ELR (cell line): ENCODE measurements around the gene CPHXL2.

Experiments
- DNase-seq: peaks from one replicate; pipeline ENCODE4 v3.0.0-alpha.2; 2015; ENCODE audit warnings: low read depth

Gene CPHXL2

GRCh38 chr16:75676909-75677308 is at the start of gene CPHXL2:
CPHXL2 (minus strand) TSS chr16:75677009; CDS start chr16:75676999, 10 bp downstream.
- no peak for DNase-seq

- DNase-seq, result no peak
Observed at GRCh38 chr16:75726390-75726789, 49.6 kb upstream of the CPHXL2 start, which contains the start of gene CPHXL. CPHXL (minus strand) TSS chr16:75726490; CDS start chr16:75726442, 48 bp downstream.

DNA sequence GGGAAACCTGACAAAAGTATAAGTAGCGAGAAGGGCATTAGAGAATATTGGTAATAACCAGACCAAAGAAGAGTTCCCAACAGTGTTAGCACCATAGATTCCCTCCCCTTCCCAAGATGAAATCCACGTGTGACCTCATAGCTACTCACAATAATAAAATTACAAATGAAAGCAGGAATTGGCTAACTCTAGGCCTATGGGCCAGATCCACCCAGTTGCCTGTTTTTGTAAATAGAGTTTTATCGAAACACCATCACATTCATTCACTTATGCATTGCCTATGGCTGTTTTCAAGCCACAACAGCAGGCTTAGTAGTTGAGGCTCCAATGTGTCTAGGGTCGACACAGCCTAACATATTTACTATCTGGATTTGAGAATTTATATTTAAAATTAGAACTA is 41.6 kb upstream of the CPHXL2 start:
- DNase-seq, result no peak

DNA sequence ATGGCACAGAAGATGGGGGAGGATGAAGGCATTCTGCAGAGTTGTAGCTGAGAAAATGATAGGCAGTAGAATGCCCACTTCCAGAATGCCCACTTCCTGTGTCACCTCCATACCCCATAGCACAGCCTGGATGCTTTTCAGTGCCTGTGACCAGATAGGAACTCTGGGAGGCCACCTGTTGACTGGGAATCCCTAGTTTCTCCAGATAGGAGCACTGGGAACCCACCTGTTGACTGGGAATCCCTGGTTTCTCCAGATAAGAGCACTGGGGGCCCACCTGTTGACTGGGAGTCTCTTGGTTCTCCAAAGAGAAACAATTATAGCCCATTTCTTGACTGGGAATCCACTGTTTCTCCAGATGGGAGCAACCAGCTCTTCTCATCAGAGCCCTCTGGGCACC is 37.9 kb upstream of the CPHXL2 start:
- DNase-seq, result no peak

DNA sequence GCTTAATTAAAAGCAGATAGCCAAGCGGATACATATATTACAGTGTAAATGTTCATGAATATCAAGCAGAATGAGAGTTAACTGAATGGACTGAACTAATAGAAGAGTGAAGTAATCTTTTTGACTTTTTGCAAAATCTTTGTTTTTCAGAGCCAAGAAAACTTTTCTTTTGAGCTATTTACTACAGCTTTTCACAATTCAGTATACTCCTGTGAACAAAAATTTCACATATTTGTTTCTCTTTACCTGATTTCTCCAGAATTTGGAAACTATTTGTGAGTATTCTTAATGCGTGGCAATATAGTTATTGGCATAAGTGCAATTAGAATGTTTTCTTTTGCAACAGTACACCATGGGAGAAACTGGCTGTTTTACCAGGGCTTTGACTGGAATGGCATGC is 33.5 kb upstream of the CPHXL2 start:
- no peak for DNase-seq

DNA sequence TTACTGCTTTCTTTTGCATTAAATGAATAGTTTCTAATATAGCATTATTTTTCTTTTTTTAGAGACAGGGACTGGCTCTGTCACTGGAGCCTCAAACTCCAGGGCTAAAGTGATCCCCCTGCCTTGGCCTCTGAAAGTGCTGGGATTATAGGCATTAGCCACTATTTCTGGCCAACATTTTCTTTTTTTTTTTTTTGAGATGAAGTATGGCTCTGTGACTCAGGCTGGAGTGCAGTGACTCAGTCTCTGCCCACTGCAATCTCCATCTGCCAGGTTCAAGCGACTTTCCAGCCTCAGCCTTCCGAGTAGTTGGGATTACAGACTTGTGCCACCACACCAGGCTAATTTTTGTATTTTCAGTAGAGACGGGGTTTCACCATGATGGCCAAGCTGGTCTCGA is 26.5 kb upstream of the CPHXL2 start:
- peak; percentile 48 for DNase-seq

DNA sequence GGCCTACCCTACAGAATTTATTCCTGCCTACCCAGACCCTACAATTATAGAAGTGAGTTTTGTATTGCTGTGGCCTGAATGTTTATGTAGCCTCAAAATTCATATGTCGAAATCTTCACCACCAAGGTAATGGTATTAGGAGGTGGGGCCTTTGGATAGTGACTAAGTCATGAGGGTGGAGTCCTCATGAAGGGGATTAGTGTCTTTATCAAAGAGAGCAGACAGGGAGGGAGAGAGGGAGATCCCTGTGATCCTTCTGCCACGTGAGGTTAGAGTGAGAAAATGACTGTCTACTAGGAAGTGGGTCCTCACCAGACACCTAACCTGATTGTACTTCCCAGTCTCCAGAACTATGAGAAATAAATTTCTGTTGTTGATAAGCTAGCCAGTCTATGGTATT is 25.4 kb upstream of the CPHXL2 start:
- DNase-seq, result peak; percentile 16

GRCh38 chr16:75701361-75701760 is 24.6 kb upstream of the CPHXL2 start, which contains the start of gene DUXB:
DUXB (minus strand) TSS chr16:75701461; CDS start chr16:75701418, 43 bp downstream.
- DNase-seq, result no peak

GRCh38 chr16:75697571-75697970 is 20.8 kb upstream of the CPHXL2 start:
- no peak for DNase-seq

GRCh38 chr16:75695708-75696107 is 18.9 kb upstream of the CPHXL2 start:
- DNase-seq, result no peak

DNA sequence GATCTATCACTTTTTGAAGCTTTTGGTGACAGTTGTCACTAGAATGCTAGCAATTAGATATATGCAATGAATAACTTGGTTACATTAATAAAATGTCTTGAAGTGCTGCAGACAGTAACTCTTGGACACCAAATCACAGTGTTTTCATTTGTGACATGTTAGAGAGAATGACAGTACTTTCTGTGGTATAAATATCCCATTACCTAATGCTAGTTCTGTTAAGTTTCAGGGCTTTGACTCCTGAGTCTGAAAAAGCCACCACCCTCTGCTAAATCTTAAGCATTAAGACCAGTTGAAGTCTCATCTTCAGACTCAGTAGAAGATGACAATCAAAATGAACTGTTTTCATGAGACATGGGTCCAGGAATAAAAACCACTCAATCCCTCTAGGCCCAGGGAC is 10.6 kb upstream of the CPHXL2 start:
- DNase-seq, result no peak

- no peak for DNase-seq
Observed at GRCh38 chr16:75682308-75682707, 5.5 kb upstream of the CPHXL2 start.

GRCh38 chr16:75679366-75679765 is 2.6 kb upstream of the CPHXL2 start:
- no peak for DNase-seq

- no peak for DNase-seq
Observed at GRCh38 chr16:75667503-75667902, 9.3 kb downstream of the CPHXL2 start.

DNA sequence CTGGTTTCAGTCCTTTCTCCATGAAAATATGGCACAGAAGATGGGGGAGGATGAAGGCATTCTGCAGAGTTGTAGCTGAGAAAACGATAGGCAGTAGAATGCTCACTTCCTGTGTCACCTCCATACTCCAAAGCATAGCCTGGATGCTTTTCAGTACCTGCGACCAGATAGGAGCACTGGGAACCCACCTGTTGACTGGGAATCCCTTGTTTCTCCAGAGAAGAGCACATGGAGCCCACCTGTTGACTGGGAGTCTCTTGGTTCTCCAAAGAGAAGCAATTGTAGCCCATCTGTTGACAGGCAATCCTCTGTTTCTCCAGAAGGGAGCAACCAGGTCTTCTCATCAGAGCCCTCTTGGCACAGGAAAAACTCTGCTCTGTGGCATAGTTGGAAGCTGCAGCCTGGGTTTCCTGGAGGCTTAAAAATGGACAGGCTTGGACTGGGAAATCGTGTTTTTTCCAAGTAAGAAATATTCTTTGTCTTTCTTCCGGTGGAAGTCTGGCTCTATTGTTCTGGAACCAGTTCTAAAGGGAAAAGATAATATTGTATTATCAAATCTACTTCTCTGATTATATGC is 16.0 kb downstream of the CPHXL2 start:
- no peak for DNase-seq

DNA sequence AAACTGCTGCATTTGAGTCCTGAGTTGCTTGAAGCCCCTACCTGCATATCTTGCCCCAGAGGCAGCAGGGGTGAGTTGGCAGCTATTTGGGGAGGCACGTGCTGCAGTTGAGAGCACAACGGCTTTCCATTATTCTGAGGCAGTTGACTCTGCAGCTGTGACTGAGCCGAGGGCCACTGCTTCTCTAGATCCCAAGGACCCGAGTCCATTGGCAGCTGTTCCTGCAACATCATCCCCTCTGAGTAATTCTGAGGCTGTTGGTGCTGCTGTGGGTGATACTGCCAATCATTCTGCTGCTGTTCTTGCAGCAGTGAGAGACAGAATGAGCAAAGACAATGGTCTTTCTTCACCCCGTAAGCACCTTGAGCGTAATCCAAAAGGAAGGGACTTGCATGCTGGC is 16.5 kb downstream of the CPHXL2 start:
- no peak for DNase-seq

- DNase-seq, result no peak
Observed at GRCh38 chr16:75658175-75658574, 18.6 kb downstream of the CPHXL2 start.

DNA sequence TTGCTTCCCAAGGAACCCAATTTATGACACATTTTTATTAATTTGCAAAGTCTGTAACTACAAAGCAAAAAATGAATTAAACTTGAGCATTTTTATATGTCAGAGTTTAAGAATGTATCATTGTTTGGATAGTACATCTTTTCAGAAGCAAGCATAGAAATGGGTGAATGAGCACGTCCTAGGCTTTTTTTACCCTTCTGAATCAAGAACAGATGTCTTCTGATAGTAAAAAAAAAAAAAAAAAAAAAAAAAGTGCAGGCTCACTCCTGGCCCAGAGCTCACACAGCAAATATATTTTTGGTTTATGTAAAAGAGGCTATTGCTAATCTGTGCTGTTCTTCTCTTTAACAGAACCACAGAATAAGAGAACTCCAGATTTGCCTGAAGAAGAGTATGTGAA is 22.9 kb downstream of the CPHXL2 start:
- no peak for DNase-seq

- peak; percentile 84 for DNase-seq
Observed at GRCh38 chr16:75648265-75649076, 28.3 kb downstream of the CPHXL2 start.

DNA sequence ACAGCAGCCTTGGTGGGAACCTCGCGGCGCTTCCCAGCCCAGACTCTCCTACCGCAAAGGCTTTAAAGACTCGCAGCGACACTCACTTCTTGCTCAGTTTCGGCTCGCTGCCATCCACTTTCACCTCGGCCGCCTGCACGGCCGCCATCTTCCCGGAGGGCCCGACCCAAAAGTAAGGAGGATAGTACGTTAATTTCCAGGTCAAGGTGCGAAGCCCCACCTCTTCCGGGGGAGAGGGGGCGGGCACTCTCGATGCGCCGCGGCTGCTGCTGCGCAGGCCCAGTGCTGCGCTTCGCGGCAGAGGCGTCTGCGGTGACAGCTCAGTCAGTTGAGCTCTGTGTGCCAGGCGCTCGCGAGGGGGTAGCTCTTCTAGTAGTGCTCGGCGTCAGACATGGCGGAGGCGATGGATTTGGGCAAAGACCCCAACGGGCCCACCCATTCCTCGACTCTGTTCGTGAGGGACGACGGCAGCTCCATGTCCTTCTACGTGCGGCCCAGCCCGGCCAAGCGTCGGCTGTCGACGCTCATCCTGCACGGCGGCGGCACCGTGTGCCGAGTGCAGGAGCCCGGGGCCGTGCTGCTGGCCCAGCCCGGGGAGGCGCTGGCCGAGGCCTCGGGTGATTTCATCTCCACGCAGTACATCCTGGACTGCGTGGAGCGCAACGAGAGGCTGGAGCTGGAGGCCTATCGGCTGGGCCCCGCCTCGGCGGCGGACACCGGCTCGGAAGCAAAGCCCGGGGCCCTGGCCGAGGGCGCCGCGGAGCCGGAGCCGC is 29.1 kb downstream of the CPHXL2 start, which contains the start of the genes KARS1 and TERF2IP:
Gene KARS1 (minus strand): TSS at position 174 of the 773 bp plus-strand sequence. CDS start 26 bp downstream, at position 148.
Gene TERF2IP (plus strand): TSS at position 282 of the 773 bp plus-strand sequence. CDS start 110 bp downstream, at position 392.
- peak; percentile 94 for DNase-seq

DNA sequence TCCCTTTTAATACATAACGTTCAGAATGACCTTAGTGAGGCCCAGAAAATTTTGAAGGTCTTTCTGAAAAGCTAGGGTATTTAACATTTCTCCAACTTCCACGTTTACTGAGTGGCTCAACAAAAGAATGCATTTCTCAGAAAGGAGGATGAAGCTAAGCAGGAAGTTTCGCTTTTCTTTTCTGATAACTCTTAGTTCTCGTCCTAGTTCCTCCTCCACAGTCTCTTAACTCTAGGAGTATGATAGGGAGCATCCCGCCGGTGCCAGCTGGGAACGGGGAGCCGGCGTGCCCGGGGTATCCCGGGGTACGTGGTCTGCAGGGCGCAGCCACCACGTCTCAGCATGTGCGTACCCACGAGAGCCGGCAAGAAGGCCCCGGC is 29.7 kb downstream of the CPHXL2 start:
- no peak for DNase-seq

DNA sequence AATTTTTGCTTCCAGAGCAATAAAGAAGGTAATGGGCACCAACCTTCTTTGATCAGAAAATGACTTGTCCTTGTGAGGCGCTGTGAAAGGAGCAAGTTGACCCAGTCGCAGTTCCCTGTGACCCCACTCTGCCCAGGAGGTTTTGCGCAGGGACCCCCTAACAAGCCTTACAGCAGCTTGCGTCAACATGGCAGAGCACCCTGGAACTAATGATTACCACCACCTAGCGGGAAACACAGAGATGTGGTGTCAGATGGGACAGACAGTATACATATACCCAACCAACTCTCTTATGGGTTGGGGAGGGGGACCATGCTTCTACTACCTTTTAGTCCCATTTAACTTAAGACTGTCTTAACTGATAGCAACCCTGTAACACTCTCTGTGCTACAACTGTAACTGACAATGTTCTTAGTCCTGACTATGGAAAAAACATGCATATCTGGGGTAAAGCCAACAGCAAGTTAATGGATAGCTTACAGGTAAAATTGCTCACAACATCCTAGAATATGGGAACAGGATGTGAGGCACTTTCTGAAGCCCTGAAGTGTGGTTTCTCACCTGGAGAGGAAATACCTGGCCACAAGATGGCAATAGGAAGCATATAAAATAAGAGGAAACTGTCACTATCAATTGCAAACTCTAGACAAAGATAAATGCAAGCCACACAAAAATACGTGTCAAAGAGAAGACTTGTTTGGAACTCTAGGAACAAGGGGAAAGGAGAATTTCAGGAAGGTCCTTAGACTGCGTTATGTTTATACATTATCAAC is 32.4 kb downstream of the CPHXL2 start:
- DNase-seq, result no peak
